Hematopoietic multipotent progenitor cell treated with erythropoietin and hydrocortisone succinate and interleukin-3 and kit ligand, for 4 days (in vitro differentiated cells): ENCODE data around the gene FLCN.

ENCODE experiments used
- DNase-seq: peaks from one replicate; pipeline ENCODE4 v3.0.0-alpha.2; 2015

The FLCN gene

DNA sequence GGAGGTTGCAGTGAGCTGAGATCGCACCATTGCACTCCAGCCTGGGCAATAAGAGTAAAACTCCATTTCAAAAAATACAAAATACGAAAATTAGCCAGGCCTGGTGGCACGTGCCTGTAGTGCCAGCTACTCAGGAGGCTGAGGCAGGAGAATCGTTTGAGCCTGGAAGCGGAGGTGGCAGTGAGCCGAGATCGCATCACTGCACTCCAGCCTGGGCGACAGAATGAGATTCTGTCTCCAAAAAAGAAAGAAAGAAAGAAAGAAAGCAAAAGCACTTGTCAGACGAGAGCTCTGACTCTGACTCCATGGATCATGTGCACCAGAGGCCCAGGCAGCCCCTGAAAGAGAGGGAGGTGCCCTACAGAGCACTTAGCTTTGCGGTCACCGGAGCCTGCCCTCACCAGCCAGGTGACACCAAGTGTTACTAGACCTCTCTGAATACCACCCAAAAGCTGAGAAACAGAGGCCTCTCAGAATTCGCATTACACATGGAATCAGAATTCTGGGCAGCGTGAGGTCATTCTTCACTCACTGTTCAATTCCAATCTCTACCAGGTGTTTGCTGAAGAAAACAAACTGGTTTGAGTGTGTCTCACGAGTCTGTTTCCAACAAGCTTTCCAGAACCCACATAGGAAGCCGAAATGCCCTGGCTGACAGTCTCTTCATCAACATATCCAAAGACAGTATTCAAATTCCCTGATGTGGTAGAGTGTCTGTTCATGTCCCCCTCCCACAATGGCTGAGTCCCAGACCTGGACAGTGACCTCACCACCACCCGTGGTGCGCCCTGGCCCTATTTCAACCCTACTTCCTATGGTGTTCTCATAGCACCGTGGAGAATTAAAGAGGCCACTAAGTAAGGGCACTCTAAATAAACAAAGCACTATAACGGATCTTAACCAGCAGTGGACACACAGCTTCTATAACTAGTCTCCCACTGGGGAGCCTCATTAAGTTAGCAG, 1.5 kb downstream of the FLCN start:
- no peak for DNase-seq

DNA sequence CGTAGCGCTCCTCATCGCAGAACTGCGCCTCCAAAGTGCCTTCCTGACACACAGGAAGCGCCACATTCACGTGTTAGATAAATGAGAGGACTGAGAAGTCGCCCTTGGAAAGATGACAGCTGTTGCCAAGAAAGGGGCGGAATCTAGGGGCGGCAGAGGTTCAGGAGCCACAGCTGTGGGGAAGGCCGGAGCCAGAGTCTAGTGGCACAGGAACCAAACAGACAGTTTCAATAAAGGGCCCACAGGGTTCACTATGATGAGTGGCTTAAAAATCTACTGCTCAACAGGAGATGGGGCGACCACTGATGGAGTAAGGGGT, 4.7 kb downstream of the FLCN start:
- no peak for DNase-seq

DNA sequence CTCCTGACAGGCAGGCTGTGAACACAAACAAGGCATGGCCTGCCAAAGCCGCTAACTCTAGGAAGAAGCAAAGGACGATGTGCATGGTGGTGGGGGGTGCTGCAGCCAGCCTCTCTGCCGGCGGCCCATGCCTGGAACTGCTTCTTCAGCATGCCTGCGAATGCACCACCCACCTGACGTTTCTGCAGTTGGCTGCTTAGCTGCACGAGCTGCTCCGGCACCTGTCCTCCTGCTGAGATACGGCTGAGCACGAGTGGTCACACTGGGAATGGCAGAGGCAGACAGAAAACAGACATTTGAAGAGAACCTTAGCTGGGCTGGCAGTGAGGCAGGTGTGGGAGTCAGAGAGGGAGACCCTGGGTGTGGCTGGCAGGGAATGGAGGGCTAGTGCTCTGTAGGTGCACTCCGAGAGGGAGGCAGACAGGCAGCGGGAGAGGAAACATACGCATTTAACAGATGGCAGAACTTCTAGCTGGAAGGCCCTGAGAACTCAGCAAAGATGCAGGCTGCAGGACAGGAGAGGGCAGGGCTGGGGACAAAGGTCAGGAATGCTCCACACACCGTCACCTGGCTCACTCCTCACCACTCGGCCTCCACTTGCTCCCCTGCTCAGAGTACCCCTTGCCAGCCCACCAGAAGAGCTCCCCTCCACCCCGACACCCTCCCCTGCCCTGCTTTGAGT, 5.2 kb downstream of the FLCN start:
- DNase-seq, result no peak

DNA sequence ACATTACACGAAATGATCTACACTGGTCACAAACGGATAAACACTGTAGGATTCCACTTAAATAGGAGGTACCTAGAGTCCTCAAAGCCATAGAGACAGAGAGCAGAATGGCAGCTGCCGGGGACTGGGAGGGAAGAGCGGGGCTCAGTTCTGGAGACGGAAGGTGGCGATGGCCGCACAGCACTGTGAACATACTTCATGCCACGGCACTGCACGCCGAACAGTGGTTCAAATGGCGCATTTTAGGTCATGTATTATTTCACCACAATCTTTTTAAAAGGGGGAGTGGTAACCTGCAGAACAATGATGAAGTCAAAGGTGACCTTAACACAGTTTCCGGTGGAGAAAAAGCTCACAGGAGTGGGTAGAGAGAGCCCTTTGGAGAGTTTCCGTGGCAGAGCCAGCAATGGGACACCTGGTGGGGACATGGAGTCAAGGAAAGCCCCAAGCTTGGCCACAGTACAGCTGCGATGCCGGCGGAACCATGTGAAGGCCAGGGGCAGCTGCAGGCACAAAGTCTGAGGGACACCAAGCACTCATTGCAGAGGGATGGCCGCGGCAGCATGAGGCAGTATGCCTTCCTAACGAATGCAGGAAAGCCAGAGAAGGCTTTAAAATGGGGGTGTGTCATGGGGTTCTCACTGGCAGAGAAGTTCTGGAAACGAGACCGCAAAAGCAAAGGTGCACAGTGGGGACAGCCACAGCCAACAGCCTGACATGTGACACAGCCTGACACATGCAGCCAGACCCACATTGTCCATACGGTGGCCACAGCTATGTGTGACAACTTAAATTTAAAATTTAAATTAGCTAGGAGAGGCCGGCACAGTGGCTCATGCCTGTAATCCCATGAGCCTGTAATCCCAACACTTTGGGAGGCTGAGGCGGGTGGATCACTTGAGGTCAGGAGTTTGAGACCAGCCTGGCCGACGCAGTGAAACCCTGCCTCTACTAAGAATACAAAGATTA, 7.3 kb downstream of the FLCN start:
- DNase-seq, result no peak

DNA sequence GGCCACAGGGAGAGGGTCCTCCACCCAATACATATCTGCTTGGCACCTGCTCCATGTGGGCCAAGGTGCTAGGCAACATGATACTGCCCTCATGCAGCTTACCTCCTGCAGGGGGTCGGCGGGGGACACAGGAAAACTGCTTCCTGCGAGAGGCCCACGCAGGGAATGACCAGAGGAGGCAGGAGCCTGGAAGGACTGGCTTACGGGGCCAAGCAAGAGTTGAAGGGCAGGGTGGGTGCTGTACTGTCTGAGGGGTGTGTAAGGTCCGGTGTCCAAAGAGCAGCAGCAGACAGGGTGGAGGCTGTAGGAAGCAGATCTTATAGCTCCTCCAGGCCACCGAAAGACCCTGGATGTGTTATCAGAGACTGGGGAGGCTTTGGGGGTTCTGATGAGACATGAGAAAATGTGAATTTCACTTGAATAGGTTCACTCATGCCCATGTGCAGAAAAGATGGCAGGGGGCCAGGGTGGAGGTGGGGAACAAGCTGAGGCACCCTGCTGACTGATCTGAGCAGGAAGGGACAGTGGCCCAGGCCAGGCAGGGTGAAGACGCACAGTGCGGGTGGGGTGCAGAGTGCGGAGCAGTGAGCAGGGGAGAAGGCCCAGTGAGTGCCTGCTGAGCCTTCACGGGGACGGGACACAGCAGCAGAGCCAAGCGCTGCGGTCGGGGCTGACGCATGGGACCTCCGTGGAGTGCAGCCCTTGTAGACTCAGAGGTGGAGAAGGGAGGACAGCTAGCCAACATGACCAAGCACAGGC, 8.3 kb downstream of the FLCN start:
- DNase-seq, result no peak

DNA sequence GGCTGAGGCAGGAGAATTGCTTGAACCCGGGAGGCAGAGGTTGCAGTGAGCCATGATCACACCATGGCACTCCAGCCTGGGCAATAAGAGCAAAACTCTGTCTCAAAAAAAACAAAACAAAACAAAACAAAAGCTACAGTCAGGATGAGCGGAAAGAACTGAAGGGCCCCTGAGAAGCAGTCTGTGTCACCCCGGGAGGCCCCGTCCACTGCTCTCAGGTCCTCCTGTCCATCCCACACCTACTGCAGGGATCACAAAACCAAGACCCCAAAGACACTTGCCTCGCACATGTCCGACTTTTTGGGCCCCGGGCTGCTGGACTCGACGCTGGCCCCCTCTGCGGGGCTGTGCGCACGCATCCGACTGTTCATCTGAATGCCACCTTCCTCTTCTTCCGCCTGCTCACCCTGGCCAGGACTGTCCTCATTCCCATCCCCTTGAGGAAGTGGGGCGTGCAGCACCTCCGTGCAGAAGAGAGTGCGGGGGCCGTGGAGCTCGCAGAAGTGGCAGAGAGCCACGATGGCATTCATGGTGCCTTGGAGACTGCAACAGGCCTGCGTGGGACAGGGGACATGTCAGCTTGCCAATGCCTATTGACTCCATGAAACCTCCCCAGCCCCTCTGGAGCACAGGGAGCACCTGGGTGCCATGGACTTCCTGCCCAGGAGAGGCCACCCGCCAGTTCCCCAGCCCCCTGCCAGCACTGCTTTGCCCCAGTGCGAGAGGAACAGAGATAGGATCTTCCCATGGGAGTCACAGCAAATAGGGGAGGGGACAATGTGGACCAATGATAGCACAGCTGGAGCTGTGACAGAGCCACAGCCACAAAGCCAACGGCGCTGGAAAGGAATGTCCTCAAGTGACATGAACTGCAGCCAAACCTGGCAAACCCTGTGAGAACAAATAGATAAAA, 9.1 kb downstream of the FLCN start:
- no peak for DNase-seq

DNA sequence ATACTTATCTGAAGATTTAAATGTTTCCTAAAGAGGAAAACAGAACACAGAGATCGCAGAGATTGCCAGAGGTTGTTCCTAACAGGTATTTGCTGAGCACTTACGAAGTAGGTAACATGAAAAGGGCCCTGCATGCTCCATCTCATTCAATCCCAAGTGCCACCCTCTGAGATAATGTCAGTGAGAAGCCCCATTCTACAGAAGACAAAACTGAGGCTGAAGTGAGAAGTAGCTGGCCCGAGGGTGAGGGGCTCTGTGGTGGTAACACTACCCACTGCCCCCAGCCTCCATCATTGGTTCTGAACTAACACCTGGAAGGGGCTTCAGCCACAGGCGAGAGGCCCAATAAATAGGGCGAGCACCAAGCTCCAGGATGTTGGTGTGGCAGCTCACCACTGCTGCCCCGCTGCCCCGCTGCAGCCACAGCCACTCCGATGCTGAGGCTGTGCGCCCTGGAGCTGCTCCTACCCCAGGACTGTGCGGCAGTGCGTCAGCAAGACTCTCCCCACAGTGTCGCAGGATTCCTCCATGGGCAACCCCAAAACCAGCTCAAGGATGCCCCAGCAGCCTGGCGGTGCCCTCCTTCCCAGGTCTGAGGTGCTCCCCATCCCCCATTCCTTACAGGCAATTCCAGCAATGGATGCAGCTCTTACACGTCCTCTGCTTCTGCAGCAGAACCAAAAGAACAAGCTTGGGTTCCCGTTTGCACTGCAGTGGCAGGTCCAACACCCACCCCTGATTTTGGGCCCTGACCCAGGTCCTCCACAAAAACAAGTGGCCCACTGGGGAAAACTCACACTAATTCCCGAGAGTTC, 10.3 kb downstream of the FLCN start:
- DNase-seq, result no peak

DNA sequence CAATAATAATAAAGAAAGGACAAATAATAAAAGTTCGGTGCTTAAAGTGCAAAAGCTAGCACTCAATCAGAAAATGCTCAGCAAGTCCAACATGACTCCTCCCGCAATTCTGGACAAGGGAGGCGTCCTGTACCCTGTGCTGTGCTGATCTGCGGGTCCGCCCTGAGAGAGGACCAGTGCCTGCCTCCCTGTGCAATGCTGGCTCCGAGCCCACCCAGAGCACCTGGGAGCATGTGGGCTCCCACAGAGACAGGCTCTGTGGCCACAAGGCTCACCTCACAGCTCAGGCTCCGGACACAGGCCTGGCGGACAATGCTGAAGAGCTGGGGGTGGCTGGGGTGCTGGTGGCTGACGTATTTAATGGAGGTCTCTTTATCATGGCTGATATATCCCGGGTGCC, 11.1 kb downstream of the FLCN start:
- DNase-seq, result no peak

DNA sequence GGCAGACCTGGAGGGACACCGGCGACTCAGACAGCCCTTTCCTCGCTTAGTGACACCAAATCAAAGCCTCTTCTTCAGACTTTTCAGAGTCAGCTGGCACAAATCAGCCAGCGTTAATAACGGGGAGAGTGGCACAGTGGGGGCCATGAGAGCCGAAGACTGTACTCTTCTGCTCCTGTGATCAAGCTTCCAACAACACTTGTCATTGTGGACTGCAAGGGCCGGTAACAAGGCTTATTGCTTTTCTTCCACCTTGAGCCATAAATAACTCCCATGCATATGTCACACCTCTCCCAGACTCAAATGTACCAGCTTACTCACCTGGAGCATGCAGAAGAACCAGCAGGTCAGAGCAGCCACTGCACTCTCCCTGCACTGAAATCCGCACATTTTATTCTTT, 12.8 kb downstream of the FLCN start:
- DNase-seq, result no peak

DNA sequence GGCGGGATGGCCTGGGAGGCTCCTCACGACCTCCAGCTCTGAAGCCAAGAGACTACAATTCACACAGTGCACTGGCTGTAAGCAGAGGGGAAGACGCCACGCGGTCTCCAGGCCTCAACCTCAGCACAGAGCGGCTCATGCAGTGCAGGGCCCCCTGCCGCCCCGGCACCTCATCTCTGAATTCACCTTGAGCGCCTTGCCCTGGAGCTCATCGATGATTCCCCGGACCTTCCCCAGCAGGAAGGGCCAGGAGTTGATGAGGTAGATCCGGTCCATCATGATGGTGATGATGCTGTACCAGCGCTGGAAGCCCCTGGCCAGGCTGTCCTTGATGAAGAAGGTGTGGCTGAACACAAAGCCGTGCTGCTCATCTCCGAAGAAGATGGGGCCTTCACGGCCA, 13.2 kb downstream of the FLCN start:
- no peak for DNase-seq

DNA sequence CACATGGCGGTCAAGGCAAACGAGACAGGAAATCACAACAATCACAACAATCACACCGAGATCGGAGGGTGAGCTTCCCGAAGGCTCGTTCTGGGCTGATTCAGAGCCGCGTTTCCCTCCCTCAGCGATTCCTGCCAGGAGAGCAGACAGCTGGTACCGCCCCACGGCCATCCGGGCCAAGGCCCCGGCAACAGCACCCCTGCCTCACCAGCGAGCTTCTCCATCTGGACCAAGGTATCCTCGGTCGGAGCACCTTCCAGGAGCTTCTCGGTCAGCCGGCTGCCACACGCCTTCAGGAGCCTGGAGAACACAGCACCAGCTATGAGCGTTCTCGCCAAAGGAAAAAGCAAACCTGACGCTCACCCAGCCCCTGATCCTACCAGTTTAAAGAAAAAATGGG, 15.6 kb downstream of the FLCN start:
- no peak for DNase-seq

DNA sequence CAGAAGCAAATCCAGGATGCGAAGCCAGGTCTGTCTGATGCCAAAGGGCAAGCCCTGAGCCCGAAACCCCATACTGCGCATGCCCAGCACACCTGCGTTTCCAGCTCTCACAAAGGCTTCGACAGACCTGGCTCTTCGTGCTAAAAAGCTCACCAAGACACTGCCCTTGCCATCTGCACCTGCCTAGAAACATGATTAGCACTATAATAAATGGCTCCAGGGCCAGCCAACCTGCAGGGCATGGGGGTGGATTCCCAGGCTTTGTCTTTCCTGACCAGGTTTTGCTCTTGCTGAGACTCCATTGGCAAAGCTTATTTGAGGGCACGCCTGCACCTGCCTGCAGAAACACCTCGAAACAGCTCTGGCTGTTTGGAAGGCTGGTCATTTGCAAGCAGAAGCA, 16.4 kb downstream of the FLCN start:
- DNase-seq, result no peak

DNA sequence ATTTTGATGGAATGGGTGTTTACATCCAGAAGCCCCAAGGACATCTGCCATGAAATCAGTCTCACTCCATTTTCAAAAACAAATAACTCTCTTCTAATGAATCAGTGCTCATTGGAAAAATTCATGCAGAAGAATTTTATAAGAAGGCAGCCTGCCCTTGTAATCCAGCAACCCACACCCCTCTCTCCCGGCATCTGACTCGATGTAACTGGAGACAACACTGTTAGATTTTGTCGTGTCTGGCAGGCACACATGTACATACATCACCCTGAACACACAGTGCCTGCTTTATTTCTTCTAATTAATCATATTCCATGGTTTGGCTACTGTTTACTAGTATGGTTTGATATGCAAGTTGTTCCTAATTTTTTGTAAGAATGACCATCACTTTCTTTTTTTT, 19.0 kb downstream of the FLCN start:
- DNase-seq, result no peak

DNA sequence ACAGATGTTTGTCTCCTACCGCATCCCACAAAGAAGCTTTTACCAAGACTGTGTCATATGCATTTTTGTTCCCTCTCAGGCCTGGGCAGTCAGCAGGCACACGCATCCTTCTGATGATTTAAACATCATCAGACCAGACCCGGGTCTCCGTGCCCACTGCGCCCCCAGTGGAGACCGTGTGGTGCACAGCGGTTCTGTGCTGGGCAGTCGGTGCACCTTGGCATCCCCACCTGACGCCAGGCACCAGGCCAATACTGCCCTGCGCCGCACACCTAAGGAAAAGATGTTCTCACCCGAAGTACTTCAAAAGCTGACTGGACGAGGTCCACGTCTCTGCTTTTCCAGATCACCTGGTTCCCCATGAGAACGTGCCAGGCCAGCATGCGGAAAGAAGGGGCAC, 20.2 kb downstream of the FLCN start:
- no peak for DNase-seq

DNA sequence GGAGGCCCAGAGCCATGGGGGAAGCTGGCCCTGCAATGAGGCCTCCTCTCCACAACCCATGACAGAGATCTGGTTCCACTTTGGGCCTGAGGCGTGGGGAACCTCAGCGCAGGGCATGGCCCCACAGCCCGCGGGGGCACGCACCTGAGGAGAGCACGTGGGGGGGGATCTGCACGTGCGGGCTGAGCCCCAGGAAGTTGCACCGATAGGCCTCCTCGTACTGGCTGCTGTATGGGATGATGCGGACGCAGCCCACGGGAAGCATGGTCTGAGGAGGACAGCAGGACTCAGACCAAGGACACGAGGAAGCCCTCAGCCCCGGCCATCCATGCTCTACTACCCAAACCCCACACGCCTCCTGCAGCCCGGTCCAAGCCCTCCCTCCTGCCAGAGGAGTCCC, 20.7 kb downstream of the FLCN start:
- no peak for DNase-seq

DNA sequence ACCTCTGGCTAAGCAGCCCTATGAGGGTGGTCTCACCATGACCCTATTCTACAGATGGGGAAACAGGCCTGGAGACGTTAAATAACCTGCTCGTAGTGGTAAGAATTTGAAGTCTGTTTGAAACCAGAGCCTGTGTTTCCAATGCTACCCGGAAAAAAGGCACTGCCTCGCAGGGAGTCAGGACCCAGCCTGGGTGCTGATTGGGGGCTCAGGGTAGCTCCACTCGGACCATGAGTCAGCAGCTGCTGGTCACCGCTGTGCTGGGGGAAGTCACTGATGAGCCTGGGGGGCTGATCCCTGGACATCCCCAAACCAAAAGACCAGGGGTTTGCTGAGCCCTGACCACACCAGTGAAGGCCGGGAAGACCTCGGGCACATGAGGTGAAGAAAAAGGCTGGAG, 21.4 kb downstream of the FLCN start:
- DNase-seq, result no peak

DNA sequence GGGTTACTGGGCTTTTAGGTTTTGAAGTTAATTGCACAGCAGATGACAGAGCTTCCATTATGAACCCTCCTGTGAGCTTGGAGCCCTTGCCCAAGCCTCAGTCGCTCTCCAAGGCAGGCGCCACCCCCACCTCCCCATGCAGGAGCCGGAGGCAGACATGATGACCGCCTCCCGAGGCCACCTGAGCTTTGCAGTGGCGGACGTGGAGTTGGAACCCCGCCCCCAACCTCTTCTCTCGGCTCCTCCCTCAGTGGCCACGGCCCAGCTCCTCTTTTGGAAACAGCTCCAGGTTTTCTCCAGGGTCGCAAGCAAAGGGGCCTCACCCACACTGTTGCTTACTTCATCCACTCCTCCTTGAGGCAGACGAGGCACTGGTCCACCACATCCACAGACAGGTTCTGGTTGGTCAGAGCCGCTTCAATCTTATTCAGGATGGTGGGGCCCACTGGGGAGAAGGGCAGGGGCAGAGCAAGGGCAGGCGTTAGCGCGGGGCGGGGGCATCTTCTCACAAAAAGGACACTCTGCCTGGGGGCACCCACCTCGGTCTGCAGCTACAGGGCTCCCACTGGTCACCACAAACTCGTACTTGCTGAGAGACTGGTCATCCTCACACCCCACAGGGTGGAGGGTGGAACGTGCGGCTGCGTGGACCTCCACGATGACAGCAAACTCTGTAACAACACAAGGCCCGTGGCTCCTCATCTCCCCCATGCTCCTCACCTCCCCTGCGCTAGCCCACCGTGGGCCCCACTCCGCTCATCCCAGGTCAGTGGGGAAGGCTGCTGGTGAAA, 22.1 kb downstream of the FLCN start:
- no peak for DNase-seq

DNA sequence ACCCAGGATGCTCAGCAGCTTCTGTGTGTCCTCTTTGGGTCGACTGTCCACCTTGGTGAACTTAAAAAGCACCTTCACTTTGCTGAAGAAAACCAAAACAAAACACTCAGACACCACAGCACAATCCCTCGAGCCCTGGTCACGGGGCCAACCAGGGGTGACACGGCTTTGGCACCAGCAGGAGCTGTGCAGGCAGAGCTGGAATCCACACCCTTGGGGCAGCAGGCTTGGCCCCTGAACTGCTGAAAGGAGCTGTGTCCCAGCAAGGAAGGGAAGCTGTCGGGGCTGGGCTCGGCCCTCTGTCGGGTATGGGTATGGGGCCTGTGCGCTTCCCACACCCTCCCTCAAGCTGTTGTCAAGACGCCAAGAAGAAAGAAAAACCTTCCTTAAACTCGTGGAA, 23.2 kb downstream of the FLCN start:
- no peak for DNase-seq

DNA sequence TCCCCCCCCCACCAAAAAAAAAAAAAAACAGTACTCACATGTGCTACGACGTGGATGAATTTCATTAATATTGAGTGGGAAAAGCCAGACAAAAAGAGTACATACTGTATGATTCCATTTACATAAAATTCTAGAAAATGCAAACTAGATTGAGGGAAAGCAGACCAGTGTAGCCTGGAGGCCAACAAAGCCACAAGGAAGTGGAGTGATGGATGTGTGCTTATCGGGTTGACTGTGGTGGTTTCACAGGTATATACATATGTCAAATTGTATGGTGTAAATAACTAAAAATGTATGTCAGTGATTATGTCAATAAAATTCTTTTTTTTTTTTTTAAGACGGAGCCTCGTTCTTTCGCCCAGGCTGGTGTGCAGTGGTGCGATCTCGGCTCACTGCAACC, 29.0 kb downstream of the FLCN start:
- no peak for DNase-seq

DNA sequence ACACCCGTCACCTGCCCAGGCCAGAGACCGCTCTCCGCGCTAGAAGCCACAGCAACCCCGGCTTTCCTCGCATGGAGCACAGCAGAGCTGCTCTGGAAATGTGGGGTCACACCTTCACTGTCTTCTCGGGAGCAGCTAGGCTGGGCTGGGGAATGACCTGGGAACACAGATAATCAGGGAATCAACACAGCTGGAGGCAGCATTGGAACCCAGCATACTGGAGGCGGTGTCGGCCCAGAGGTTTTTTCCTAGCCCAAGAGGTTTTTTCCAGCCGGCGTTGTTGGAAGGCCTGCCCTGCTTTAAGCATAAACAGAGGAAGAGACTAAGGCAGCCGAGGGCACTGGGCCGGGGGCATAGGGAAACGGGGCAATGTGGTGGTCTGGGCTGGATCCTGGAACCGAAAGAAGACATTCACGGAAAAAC, 30.0 kb downstream of the FLCN start:
- DNase-seq, result no peak
